H1 (cell line): ENCODE data around the gene ARID1B. TPM values are rescaled to one million over a fixed set of nuclear protein-coding genes. Genes with fewer than 3 reads are reported as not detected.

Experiments used
- CTCF ChIA-PET: fragments of 300-600 bp; sonication (Branson Sonifier 250); formaldehyde crosslinking; loops from one replicate; lab custom pipeline; 2021; ENCODE audit not compliant: partially characterized antibody; lab: Charles Lee
- POLR2A ChIA-PET: fragments of 300-600 bp; sonication (Branson Sonifier 250); formaldehyde crosslinking; loops from one replicate; lab custom pipeline; 2021; ENCODE audit warnings: inconsistent platforms; ENCODE audit not compliant: partially characterized antibody; lab: Charles Lee
- DNase-seq, 2 experiments: peaks; one replicate each; pipeline versions ENCODE4 v3.0.0 to v3.0.0-alpha.2; 2010 to 2022; ENCODE audit warnings: low spot score in 2 of 2, low read depth in 1 of 2, mixed read lengths in 1 of 2
- FAIRE-seq: peaks from 2 replicates; lab custom pipeline; 2011; peaks lifted over from hg19 to GRCh38; lab: Jason Lieb, UNC
- H2AFZ ChIP-seq: 2 replicates; pipeline ENCODE4 v1.8.1; 2012; ENCODE audit warnings: low read length, inconsistent platforms
- H2AK5ac ChIP-seq: 2 replicates; pipeline ENCODE4 v1.6.1; 2013; ENCODE audit warnings: low read depth, low read length
- H2BK120ac ChIP-seq: replicated peaks from 2 replicates; pipeline ENCODE3; 2013; ENCODE audit warnings: low read depth, low read length, inconsistent platforms
- H2BK12ac ChIP-seq: 2 replicates; pipeline ENCODE4 v1.6.1; 2013; ENCODE audit warnings: low read depth, low read length
- H2BK15ac ChIP-seq: 2 replicates; pipeline ENCODE4 v1.6.1; 2013; ENCODE audit warnings: low read length
- H2BK20ac ChIP-seq: 2 replicates; pipeline ENCODE4 v1.6.1; 2013; ENCODE audit warnings: low read length
- H2BK5ac ChIP-seq: 2 replicates; pipeline ENCODE4 v1.6.1; 2013; ENCODE audit warnings: low read depth, low read length
- H3K14ac ChIP-seq: 2 replicates; pipeline ENCODE4 v1.6.1; 2013; ENCODE audit warnings: inconsistent platforms; ENCODE audit not compliant: insufficient read length
- H3K18ac ChIP-seq: 2 replicates; pipeline ENCODE4 v1.6.1; 2013; ENCODE audit warnings: low read length; ENCODE audit errors: extremely low read depth
- H3K23ac ChIP-seq: 2 replicates; pipeline ENCODE4 v1.6.1; 2013; ENCODE audit warnings: inconsistent platforms; ENCODE audit not compliant: insufficient read length
- H3K23me2 ChIP-seq: 2 replicates; pipeline ENCODE4 v1.6.1; 2013; ENCODE audit warnings: low read depth, low read length
- H3K27ac ChIP-seq: 2 replicates; pipeline ENCODE4 v1.6.1; 2011; ENCODE audit warnings: low read depth, low read length, inconsistent platforms
- H3K27me3 ChIP-seq, 4 experiments: replicated peaks in 1 of 4; 1 replicate in 1 of 4; 2 replicates in 3 of 4; pipeline versions ENCODE4 v1.6.1 to v1.8.1; 2011 to 2013; ENCODE audit warnings: low read length in 3 of 4, mild to moderate bottlenecking in 3 of 4, inconsistent platforms in 2 of 4, mixed read lengths in 2 of 4, moderate library complexity in 1 of 4; ENCODE audit not compliant: control insufficient read depth in 3 of 4, insufficient read depth in 3 of 4; ENCODE audit errors: extremely low read depth in 1 of 4
- H3K36me3 ChIP-seq, 4 experiments: 2 replicates each; pipeline versions ENCODE4 v1.6.1 to v1.8.1; 2011 to 2013; ENCODE audit warnings: mild to moderate bottlenecking in 4 of 4, low read length in 3 of 4, moderate library complexity in 2 of 4, control low read depth in 1 of 4, inconsistent platforms in 1 of 4; ENCODE audit not compliant: insufficient read depth in 4 of 4, control insufficient read depth in 2 of 4
- H3K4ac ChIP-seq: replicated peaks from 2 replicates; pipeline ENCODE3; 2013; ENCODE audit warnings: low read length, low read depth, mixed read lengths, inconsistent platforms; ENCODE audit not compliant: insufficient read length
- H3K4me1 ChIP-seq, 4 experiments: replicated peaks in 1 of 4; 1 replicate in 1 of 4; 2 replicates in 3 of 4; pipeline versions ENCODE4 v1.6.1 to v1.8.1; 2011 to 2013; ENCODE audit warnings: low read length in 3 of 4, inconsistent platforms in 2 of 4, mixed read lengths in 1 of 4; ENCODE audit not compliant: insufficient read depth in 4 of 4, control insufficient read depth in 3 of 4
- H3K4me2 ChIP-seq, 2 experiments: 2 replicates each; pipeline versions ENCODE4 v1.6.1 to v1.8.1; 2011 to 2013; ENCODE audit warnings: low read depth in 2 of 2, low read length in 2 of 2, control low read depth in 1 of 2, inconsistent platforms in 1 of 2, mild to moderate bottlenecking in 1 of 2; ENCODE audit not compliant: insufficient read depth in 1 of 2
- H3K4me3 ChIP-seq, 4 experiments: fragments of 200-600, 300-600 bp in 1 of 4; sonication (generic), shearing (Covaris generic), sonication (Bioruptor Twin) in 1 of 4; 2 replicates each; pipeline versions ENCODE4 v1.5.1 to v1.8.1; 2011 to 2016; ENCODE audit warnings: low read length in 4 of 4, low read depth in 3 of 4, control low read depth in 2 of 4, inconsistent platforms in 2 of 4, mild to moderate bottlenecking in 2 of 4, mixed read lengths in 1 of 4, moderate library complexity in 1 of 4; ENCODE audit not compliant: insufficient read depth in 2 of 4; ENCODE audit errors: extremely low read depth in 1 of 4
- H3K56ac ChIP-seq: replicated peaks from 2 replicates; pipeline ENCODE3; 2013; ENCODE audit warnings: low read depth, mild to moderate bottlenecking, mixed read lengths, low read length, inconsistent platforms; ENCODE audit not compliant: insufficient read length
- H3K79me1 ChIP-seq: 2 replicates; pipeline ENCODE4 v1.6.1; 2013; ENCODE audit warnings: low read depth, low read length, control low read depth
- H3K79me2 ChIP-seq, 2 experiments: 2 replicates each; pipeline versions ENCODE4 v1.6.1 to v1.8.1; 2012 to 2013; ENCODE audit warnings: low read length in 2 of 2, mild to moderate bottlenecking in 2 of 2, inconsistent platforms in 1 of 2; ENCODE audit not compliant: insufficient read depth in 2 of 2, control insufficient read depth in 1 of 2
- H3K9ac ChIP-seq, 4 experiments: replicated peaks in 1 of 4; 1 replicate in 1 of 4; 2 replicates in 3 of 4; pipeline versions ENCODE4 v1.6.1 to v1.8.1; 2011 to 2013; ENCODE audit warnings: low read depth in 3 of 4, low read length in 3 of 4, control low read depth in 2 of 4, mild to moderate bottlenecking in 2 of 4, moderate library complexity in 2 of 4, inconsistent platforms in 1 of 4; ENCODE audit errors: extremely low read depth in 1 of 4
- H3K9me3 ChIP-seq, 2 experiments: 2 replicates each; pipeline versions ENCODE4 v1.6.1 to v1.8.1; 2012 to 2013; ENCODE audit warnings: mild to moderate bottlenecking in 2 of 2, moderate library complexity in 2 of 2, control low read depth in 1 of 2, inconsistent platforms in 1 of 2, low read depth in 1 of 2, low read length in 1 of 2, mixed read lengths in 1 of 2; ENCODE audit not compliant: insufficient read depth in 2 of 2
- H4K20me1 ChIP-seq, 2 experiments: replicated peaks in 1 of 2; 2 replicates each; pipeline versions ENCODE3 to v1.8.1; 2011 to 2013; ENCODE audit warnings: inconsistent platforms in 2 of 2, low read length in 2 of 2, mild to moderate bottlenecking in 1 of 2; ENCODE audit not compliant: insufficient read depth in 2 of 2, control insufficient read depth in 1 of 2
- H4K5ac ChIP-seq: 2 replicates; pipeline ENCODE4 v1.6.1; 2013; ENCODE audit warnings: low read length, low read depth, mixed read lengths, inconsistent platforms; ENCODE audit not compliant: insufficient read length
- H4K8ac ChIP-seq: 2 replicates; pipeline ENCODE4 v1.8.0; 2013; ENCODE audit warnings: mild to moderate bottlenecking, moderate library complexity, low read length, inconsistent platforms; ENCODE audit not compliant: insufficient read depth; ENCODE audit errors: extremely low read depth
- H4K91ac ChIP-seq: replicated peaks from 2 replicates; pipeline ENCODE3; 2013; ENCODE audit warnings: low read length, mixed read lengths, inconsistent platforms; ENCODE audit not compliant: insufficient read length
- ATF3 ChIP-seq: IDR thresholded peaks from 2 replicates; pipeline ENCODE4 v1.6.1; 2011; ENCODE audit warnings: low read depth, mild to moderate bottlenecking, low read length; ENCODE audit not compliant: insufficient read depth
- BACH1 ChIP-seq: IDR thresholded peaks from 2 replicates; pipeline ENCODE4 v1.6.1; 2012; ENCODE audit warnings: low read length, improper control_type of control experiment
- BCL11A ChIP-seq, 2 experiments: IDR thresholded peaks; one replicate each; pipeline ENCODE4 v1.6.1; 2011; ENCODE audit warnings: low read depth in 2 of 2, low read length in 2 of 2, mild to moderate bottlenecking in 2 of 2
- CHD2 ChIP-seq: IDR thresholded peaks from 2 replicates; pipeline ENCODE4 v1.6.1; 2012; ENCODE audit warnings: low read length, improper control_type of control experiment
- CREB1 ChIP-seq: IDR thresholded peaks from 2 replicates; pipeline ENCODE4 v1.6.1; 2012; ENCODE audit warnings: inconsistent platforms
- CTBP2 ChIP-seq: IDR thresholded peaks from 2 replicates; pipeline ENCODE4 v1.7.0; 2011; ENCODE audit warnings: borderline replicate concordance, mild to moderate bottlenecking, moderate library complexity, mixed read lengths, low read length; ENCODE audit not compliant: insufficient read depth, insufficient read length
- JUND ChIP-seq: IDR thresholded peaks from 2 replicates; pipeline ENCODE4 v1.6.1; 2011; ENCODE audit warnings: mild to moderate bottlenecking, improper control_type of control experiment, low read length
- KDM4A ChIP-seq: IDR thresholded peaks from one replicate; pipeline ENCODE4 v1.7.1; 2012; ENCODE audit warnings: low read depth, mild to moderate bottlenecking, moderate library complexity, low read length, inconsistent platforms; ENCODE audit not compliant: severe bottlenecking
- NANOG ChIP-seq: IDR thresholded peaks from 2 replicates; pipeline ENCODE4 v1.6.1; 2011; ENCODE audit warnings: low read length, low read depth, mild to moderate bottlenecking, inconsistent platforms; ENCODE audit not compliant: insufficient read depth, poor library complexity, severe bottlenecking
- RAD21 ChIP-seq, 2 experiments: IDR thresholded peaks in 1 of 2; conservative IDR thresholded peaks in 1 of 2; 2 replicates each; pipeline ENCODE4 v1.6.1; 2011; ENCODE audit warnings: low read depth in 2 of 2, low read length in 2 of 2, improper control_type of control experiment in 1 of 2, inconsistent platforms in 1 of 2, mild to moderate bottlenecking in 1 of 2, moderate library complexity in 1 of 2
- SIRT6 ChIP-seq: IDR thresholded peaks from one replicate; pipeline ENCODE4 v1.7.1; 2012; ENCODE audit warnings: low read length, inconsistent platforms
- SP2 ChIP-seq: IDR thresholded peaks from 2 replicates; pipeline ENCODE4 v1.6.1; 2012; ENCODE audit warnings: mild to moderate bottlenecking, low read length, inconsistent platforms
- SUZ12 ChIP-seq: fragments of 200-600 bp; sonication (generic); IDR thresholded peaks from 2 replicates; pipeline ENCODE4 v1.6.1; 2012; ENCODE audit warnings: mild to moderate bottlenecking, inconsistent platforms, low read length, moderate library complexity, mixed read lengths
- ZNF274 ChIP-seq: IDR thresholded peaks from 2 replicates; pipeline ENCODE4 v1.7.0; 2012; ENCODE audit warnings: low read length, borderline replicate concordance; ENCODE audit errors: extremely low read depth
- WGBS, 2 experiments: shearing (Covaris generic) in 1 of 2; methylation state at CpG; one replicate each; pipeline versions ENCODE4 v1.1.6 to v1.1.7; 2013 to 2015; ENCODE audit warnings: low lambda C conversion rate in 2 of 2, mixed read lengths in 2 of 2, inconsistent platforms in 1 of 2, low coverage in 1 of 2, missing lambda C conversion rate in 1 of 2; ENCODE audit not compliant: insufficient replicate concordance in 2 of 2, insufficient coverage in 1 of 2, insufficient read length in 1 of 2; ENCODE audit errors: extremely low coverage in 1 of 2, missing lambda C conversion rate in 1 of 2; 5-methylcytosine and 5-hydroxymethylcytosine counted together
- polyA plus RNA-seq, 7 experiments: library from polyadenylated mRNA; depleted of rRNA in 3 of 7; stranded (reverse) in 5 of 7; unstranded in 2 of 7; fragments of >200 nt in 5 of 7; fragments of 200-250 nt in 2 of 7; gene quantifications; 1 replicate in 5 of 7; 2 replicates in 1 of 7; 4 replicates in 1 of 7; pipeline versions ENCODE4 v1.2.1 to v1.2.3, GENCODE V29; 2011 to 2013; ENCODE audit warnings: missing spikeins in 2 of 7, mixed read lengths in 2 of 7
- total RNA-seq: library from RNA; stranded (reverse); fragmentation: NEBNext Ultra II Directional; extraction: Animal tissue kit (Norgen Biotek cat#: 25700); gene quantifications from 2 replicates; pipeline ENCODE4 v1.2.1, GENCODE V29; 2021

The ARID1B gene
- total and polyA plus RNA-seq, 2 of the 8 experiments (the other 6 are each of a cell fraction or from before 2014, with no cell fraction given): 24.3 to 70.3 TPM

- no peak overlapping the region for H4K5ac ChIP-seq
- H3K4me2 ChIP-seq: no peak overlapping the region
- H2AK5ac ChIP-seq: no peak overlapping the region
- CTCF ChIA-PET: interaction anchor here (0.7 to 1.4 kb wide), 3 partner anchors 22 to 88 kb away, joined by 3 read pairs; no protein-coding TSS in a partner anchor
- POLR2A ChIA-PET: no interaction called here
- H3K23ac ChIP-seq: no peak overlapping the region
- H2AFZ ChIP-seq: no peak overlapping the region
- H2BK20ac ChIP-seq: no peak overlapping the region
- H3K56ac ChIP-seq: no peak overlapping the region
- no peaks in the 10 kb centered on the region for H3K36me3 ChIP-seq
- H3K27ac ChIP-seq: no peak overlapping the region
- H3K4me1 ChIP-seq: peaks cover 2 to 14% (median 10%) of the 10 kb centered on the region in 4 experiments
- H2BK5ac ChIP-seq: no peak overlapping the region
- no peak overlapping the region for H3K18ac ChIP-seq
- H3K4me3 ChIP-seq: no peak overlapping the region
- no peak overlapping the region for H3K14ac ChIP-seq
- H3K27me3 ChIP-seq: no peaks in the 10 kb centered on the region
- H4K91ac ChIP-seq: no peak overlapping the region
- no peak overlapping the region for H3K4ac ChIP-seq
- H3K79me1 ChIP-seq: no peaks in the 10 kb centered on the region; the same call in 1 of the 2 replicates
- DNase-seq (no peak), FAIRE-seq (no peak)
- no peak overlapping the region for H3K9ac ChIP-seq
- H3K23me2 ChIP-seq: no peaks in the 10 kb centered on the region
- WGBS, 2 experiments: 92% methylated on average over 8 of the region's 8 CpGs; no CpG with 5 or more reads in 1 of the 2 experiments
- H3K9me3 ChIP-seq: no peaks in the 10 kb centered on the region
- 0 out of 2 replicates have a peak overlapping the region, but pooled peaks have one; percentile 7 for H2BK12ac ChIP-seq
- H3K79me2 ChIP-seq: peaks cover 0 to 76% of the 10 kb centered on the region in 2 experiments; a peak in 2 of 4 replicates
- peak overlapping the region; percentile 78; the same call in 1 of the 2 replicates for H4K8ac ChIP-seq
- no peak overlapping the region for H2BK120ac ChIP-seq
- H4K20me1 ChIP-seq: peaks cover 0 to 2% of the 10 kb centered on the region in 2 experiments
- H2BK15ac ChIP-seq: no peak overlapping the region
- TF ChIP-seq SUZ12 (no peak), KDM4A (no peak), JUND (no peak), SIRT6 (no peak), SP2 (no peak), ZNF274 (no peak), BACH1 (no peak), ATF3 (no peak), RAD21 (IDR thresholded peaks at IDR 0.05 in 1 of 2, conservative IDR thresholded peaks at IDR 0.05 in 1 of 2; ENCODE audit: low read depth in 2 of 2, low read length in 2 of 2) (no peak), CTBP2 (no peak), BCL11A (IDR thresholded peaks at IDR 0.05; ENCODE audit: low read depth in 2 of 2, low read length in 2 of 2) (no peak), CHD2 (no peak), CREB1 (no peak), NANOG (no peak)
These were observed 287.3 kb downstream of the ARID1B start for GRCh38 chr6:157064502-157064901.
